Raji (cell line): ENCODE results near the gene BMPR1A.

Experiments used
- POLR2A ChIP-seq: IDR thresholded peaks from 2 replicates; pipeline ENCODE4 v1.6.1; 2011; ENCODE audit warnings: low read depth, low read length, control low read depth; ENCODE audit not compliant: insufficient read depth

The BMPR1A gene

GRCh38 chr10:86799188-86799845, 42.9 kb downstream of the BMPR1A start:
- no peak for TF ChIP-seq POLR2A

DNA sequence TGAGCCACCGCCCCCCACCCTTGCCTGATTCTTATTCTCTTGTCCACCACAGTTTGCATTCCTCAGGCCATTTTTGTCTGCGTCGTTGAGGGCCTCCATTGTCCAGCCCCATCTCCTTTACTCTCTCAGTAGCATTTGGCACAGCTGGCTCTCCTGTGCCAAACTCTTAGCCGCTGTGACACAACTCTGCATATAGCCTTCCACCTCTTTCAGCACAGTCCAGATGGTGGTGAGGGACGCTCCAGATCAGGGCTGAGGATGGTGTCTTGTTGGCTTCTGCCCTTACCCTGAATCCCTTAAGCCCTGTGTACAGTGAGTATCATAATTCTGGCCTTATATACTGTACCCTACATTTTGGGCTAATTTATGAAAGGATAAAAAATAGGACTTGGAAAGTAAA, 45.6 kb downstream of the BMPR1A start:
- TF ChIP-seq POLR2A, result no peak

DNA sequence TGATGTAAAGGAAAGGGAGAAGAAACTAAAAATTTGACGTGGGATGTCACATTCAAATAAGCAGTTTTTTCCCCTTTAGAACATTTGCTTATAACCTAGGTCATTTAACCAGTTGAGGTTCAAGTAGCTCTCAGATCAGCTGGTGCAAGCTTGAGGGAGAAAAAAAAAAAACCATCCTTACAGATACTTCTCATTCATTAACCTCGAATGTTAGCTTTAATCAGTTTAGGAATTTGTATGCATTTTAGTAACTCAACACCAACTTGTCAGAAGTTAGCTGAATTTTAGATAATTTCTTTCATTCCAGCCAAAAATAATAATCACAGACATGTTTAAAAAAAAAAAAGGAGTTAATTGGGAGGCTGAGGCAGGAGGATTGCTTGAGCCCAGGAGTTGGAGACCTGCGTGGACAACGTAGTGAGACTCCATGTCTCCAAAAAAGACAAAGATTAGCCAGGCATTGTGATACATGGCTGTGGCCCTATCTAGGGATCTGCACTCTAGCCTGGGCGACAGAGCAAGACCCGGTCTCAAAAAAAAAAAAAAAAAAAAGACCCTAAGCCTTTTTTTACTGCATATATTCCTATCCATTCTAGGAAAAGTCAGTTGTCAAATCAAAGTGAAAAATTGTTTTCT, 46.2 kb downstream of the BMPR1A start:
- TF ChIP-seq POLR2A, result no peak

DNA sequence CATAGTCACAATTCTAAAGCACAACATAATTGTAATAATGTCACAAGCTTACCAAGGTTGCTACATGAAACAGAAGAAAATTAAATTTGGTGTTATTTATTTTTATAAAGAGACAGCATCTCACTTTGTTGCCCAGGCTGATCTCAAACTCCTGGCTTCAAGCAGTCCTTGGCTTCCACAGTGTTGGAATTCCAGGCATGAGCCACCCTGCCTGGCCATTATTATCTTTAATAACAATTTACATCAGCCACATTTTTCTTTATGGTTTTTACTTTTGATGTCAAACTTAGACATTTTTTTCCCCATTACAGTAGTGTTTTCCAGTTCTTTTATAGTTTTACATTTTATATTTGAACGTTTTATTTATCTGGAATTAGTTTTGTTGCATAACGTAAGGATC, 46.7 kb downstream of the BMPR1A start:
- TF ChIP-seq POLR2A, result no peak

DNA sequence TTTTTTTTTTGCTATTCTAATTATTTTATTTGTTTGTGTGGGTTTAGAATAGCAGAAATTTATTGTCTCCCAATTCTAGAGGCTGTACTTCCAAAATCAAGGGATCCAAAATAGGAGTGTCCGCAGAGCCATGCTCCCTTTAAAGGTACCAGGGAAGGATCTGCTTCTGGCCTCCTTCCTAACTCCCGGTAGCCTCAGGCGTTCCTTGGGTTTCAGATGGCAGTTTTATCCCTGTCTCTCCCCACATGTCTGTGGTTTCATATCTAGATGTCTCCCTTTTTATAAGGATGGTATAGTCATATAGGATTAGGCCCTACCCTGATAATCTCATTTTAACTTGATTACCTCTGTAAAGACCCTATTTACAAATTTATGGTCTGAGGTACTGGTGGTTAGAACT, 48.4 kb downstream of the BMPR1A start:
- TF ChIP-seq POLR2A, result no peak

DNA sequence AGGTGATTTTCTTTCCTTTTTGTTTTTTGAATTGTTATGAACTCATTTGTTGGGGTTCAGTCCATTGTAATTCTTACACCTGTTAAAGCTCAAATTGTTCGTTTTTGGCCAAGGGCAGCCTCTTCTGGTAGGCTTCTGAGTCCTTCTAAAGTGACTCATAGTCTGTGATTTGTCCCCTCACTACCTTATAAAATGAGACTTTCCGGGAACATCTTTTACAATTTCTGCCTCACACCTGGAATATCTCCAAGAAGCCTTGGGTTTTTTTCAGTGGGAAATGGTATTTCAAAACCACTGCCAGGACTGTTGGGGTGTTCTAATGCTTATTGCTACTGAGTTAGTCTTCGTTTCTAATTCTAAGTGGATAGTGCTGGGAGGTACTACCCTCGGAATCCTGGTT, 56.7 kb downstream of the BMPR1A start:
- no peak for TF ChIP-seq POLR2A

- no peak for TF ChIP-seq POLR2A
Observed at GRCh38 chr10:86813982-86814381, 57.6 kb downstream of the BMPR1A start.

DNA sequence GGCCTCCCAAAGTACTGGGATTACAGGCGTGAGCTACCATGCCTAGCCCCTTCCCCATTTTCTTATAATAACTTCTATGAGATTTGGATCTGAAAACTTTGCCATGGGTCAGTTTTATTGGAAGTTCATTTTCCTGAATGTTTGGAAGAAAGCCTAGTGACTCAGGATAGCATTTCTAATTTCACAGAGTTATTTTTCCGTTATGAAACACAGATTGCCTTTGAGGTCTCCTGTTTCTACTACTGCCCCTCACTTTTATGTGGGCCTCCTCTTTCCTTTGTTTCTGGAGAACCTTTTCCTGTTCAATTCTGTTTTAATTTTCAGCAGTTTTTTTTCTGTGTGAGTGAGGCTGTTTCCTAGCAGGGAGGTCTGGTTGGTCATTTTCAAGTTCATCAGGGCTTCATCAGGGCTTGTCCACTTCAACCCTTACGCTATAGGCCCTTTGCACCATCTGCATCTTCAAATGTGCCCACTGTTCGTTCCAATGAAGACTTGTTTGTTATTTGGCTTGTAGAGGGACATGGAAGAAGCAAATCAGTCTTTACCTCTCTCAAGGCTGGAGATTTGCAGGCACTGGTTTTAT, 58.7 kb downstream of the BMPR1A start:
- no peak for TF ChIP-seq POLR2A

DNA sequence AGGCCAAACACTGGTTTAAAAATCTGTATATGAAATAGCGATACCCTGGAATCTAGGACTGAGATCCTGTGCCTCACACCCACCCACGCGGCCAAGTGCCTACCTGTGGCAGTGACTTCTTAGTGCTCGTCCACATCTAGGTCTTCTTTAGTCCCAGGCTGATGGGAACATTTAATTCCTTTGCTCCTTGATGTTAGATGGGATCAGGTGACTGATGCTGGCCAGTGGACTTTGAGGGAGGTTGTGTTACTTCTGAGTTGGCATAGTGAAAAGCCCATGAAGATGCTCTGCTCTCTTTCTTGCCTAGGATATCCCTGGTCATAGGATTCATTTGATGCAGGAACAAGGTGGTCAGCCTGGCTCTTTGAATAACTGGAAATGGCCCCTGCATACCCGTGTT, 59.2 kb downstream of the BMPR1A start:
- no peak for TF ChIP-seq POLR2A

GRCh38 chr10:86817246-86817645, 60.8 kb downstream of the BMPR1A start:
- no peak for TF ChIP-seq POLR2A

GRCh38 chr10:86819567-86819966, 63.1 kb downstream of the BMPR1A start:
- TF ChIP-seq POLR2A, result no peak

GRCh38 chr10:86820509-86820908, 64.1 kb downstream of the BMPR1A start:
- no peak for TF ChIP-seq POLR2A

GRCh38 chr10:86821388-86821999, 65.1 kb downstream of the BMPR1A start:
- TF ChIP-seq POLR2A, result no peak

DNA sequence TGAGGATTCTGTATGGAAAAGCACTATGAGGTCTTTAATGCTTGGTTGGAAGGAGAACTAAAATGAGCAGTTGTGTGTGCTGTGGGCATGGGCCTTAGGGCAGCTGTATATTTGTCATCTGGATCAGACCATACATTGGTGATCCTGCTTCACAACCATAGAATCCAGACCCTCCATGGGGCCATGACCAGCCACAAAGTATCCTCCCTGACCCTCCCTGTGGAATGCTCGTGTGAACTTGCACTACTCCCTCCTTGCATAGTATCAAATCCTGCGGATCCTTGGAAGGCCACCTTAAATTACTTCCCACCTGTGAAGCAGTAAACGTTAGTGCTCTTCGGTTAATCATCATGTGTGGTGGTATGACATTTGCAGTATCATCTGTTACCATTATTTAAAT, 67.1 kb downstream of the BMPR1A start:
- no peak for TF ChIP-seq POLR2A

GRCh38 chr10:86824151-86824550, 67.7 kb downstream of the BMPR1A start:
- no peak for TF ChIP-seq POLR2A

DNA sequence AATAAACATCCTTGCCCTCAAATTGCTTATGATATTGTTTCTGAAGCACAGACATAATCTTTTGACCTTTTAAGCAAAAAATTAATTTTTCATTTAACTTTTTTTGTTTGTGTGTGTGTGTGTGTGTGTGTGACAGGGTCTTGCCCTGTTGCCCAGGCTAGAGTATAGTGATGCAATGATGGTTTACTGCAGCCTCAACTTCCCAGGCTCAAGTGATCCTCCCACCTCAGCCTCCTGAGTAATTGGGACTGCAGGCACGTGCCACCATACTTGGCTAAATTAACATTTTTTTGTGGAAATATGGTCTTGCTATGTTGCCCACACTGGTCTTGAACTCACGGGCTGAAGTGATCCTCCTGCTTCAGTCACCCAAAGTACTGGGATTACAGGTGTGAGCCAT, 68.9 kb downstream of the BMPR1A start:
- TF ChIP-seq POLR2A, result no peak
